ENCODE data around the gene SVOPL. TPM values are rescaled to one million over a fixed set of nuclear protein-coding genes. Genes with fewer than 3 reads are reported as not detected.

Gene SVOPL
- total and polyA plus RNA-seq, 2 donors (not counting 1 experiment from before 2014, with no cell fraction given) = not detected

GRCh38 chr7:138665669-138666140 is 35.5 kb downstream of the SVOPL start:
- no peak overlapping the region for H3K27ac Mint-ChIP-seq
- H3K9me3 ChIP-seq (ENCODE audit: control extremely low read depth in 1 of 3, control insufficient read depth in 2 of 3, insufficient read depth in 1 of 3, low read length in 2 of 3) = peaks cover 0 to 9% (median 0%) of the 10 kb centered on the region in 3 donors
- TF ChIP-seq, protein P1, sequence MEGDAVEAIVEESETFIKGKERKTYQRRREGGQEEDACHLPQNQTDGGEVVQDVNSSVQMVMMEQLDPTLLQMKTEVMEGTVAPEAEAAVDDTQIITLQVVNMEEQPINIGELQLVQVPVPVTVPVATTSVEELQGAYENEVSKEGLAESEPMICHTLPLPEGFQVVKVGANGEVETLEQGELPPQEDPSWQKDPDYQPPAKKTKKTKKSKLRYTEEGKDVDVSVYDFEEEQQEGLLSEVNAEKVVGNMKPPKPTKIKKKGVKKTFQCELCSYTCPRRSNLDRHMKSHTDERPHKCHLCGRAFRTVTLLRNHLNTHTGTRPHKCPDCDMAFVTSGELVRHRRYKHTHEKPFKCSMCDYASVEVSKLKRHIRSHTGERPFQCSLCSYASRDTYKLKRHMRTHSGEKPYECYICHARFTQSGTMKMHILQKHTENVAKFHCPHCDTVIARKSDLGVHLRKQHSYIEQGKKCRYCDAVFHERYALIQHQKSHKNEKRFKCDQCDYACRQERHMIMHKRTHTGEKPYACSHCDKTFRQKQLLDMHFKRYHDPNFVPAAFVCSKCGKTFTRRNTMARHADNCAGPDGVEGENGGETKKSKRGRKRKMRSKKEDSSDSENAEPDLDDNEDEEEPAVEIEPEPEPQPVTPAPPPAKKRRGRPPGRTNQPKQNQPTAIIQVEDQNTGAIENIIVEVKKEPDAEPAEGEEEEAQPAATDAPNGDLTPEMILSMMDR (IDR thresholded peaks at IDR 0.05) = no peak
- no peak for TF ChIP-seq EZH2 (IDR thresholded peaks at IDR 0.05; ENCODE audit: borderline replicate concordance, insufficient read depth, low read depth, low read length, poor library complexity, severe bottlenecking)
- H3K4me3 Mint-ChIP-seq = no peak overlapping the region
- intact Hi-C loops (cut with micrococcal nuclease) = no loop called here
- no peaks in the 10 kb centered on the region for H3K79me2 ChIP-seq (ENCODE audit: control insufficient read depth, insufficient read depth, low read length)
- ATAC-seq (ENCODE audit: low read depth) (no peak), DNase-seq (no peak)
- no peaks in the 10 kb centered on the region for H4K20me1 ChIP-seq (ENCODE audit: control insufficient read depth, insufficient read depth, low read length, poor library complexity, severe bottlenecking)
- H2AFZ ChIP-seq (ENCODE audit: insufficient read depth, low read depth, low read length, poor library complexity, severe bottlenecking) = no peak overlapping the region
- H3K36me3 ChIP-seq (replicated peaks in 1 of 2; ENCODE audit: control extremely low read depth in 1 of 2, control insufficient read depth in 1 of 2, extremely low read depth in 1 of 2, insufficient read depth in 2 of 2, low read length in 1 of 2) = no peaks in the 10 kb centered on the region
- H3K9ac ChIP-seq (ENCODE audit: low read length) = no peak overlapping the region
- H3K4me1 Mint-ChIP-seq = peaks cover 2% of the 10 kb centered on the region
- ChIA-PET CTCF (no interaction called here), POLR2A (no interaction called here)
- H3K27ac ChIP-seq (ENCODE audit: low read length in 2 of 2) = no peak overlapping the region
- H3K9me3 Mint-ChIP-seq (ENCODE audit: insufficient read depth) = no peaks in the 10 kb centered on the region
- no peak overlapping the region for H3K4me2 ChIP-seq (replicated peaks; ENCODE audit: low read depth, low read length, poor library complexity, severe bottlenecking)
- peaks cover 0 to 13% (median 8%) of the 10 kb centered on the region in 4 experiments for H3K27me3 ChIP-seq (replicated peaks in 1 of 4; ENCODE audit: control extremely low read depth in 1 of 4, control insufficient read depth in 3 of 4, insufficient read depth in 4 of 4, low read length in 3 of 4)
- WGBS (ENCODE audit: insufficient coverage) = 93% methylated on average over 2 of the region's 4 CpGs
- H3K4me3 ChIP-seq (ENCODE audit: control extremely low read depth in 1 of 5, extremely low read depth in 1 of 5, insufficient read depth in 1 of 5, low read depth in 2 of 5, low read length in 4 of 5) = no peak overlapping the region
- peaks cover 0 to 5% of the 10 kb centered on the region in 2 donors for H3K4me1 ChIP-seq (ENCODE audit: control insufficient read depth in 2 of 2, insufficient read depth in 2 of 2, low read length in 2 of 2)
- H3K27me3 Mint-ChIP-seq = peaks cover 19% of the 10 kb centered on the region

DNA sequence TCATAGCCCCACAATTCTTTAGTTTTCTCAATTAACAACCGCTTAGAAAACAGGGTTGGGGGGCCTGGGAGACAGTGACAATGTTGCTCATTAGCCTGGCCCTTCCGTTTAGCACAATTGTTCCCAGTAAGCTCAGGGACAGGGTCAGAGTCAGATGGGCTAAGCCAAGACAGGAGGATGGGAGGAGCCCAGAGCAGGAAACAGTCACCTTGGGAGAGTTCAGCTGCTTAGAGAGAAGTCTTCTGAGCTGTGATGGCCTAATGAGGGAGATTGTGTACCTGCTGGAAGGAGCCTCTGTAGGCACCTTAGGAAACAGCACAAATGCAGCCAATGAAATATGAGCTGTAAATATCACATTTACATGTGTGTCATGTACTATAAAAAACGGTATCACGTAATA is 35.9 kb downstream of the SVOPL start:
- Histone ChIP-seq H2AFZ (ENCODE audit: insufficient read depth, low read depth, low read length, poor library complexity, severe bottlenecking) (no peak overlapping the region), H3K9me3 (ENCODE audit: control extremely low read depth in 1 of 3, control insufficient read depth in 2 of 3, insufficient read depth in 1 of 3, low read length in 2 of 3) (peaks cover 0 to 9% (median 0%) of the 10 kb centered on the region in 3 donors), H3K9ac (ENCODE audit: low read length) (no peak overlapping the region), H3K27me3 (replicated peaks in 1 of 4; ENCODE audit: control extremely low read depth in 1 of 4, control insufficient read depth in 3 of 4, insufficient read depth in 4 of 4, low read length in 3 of 4) (peaks cover 0 to 13% (median 8%) of the 10 kb centered on the region in 4 experiments), H3K4me2 (replicated peaks; ENCODE audit: low read depth, low read length, poor library complexity, severe bottlenecking) (no peak overlapping the region), H3K4me3 (ENCODE audit: control extremely low read depth in 1 of 5, extremely low read depth in 1 of 5, insufficient read depth in 1 of 5, low read depth in 2 of 5, low read length in 4 of 5) (no peak overlapping the region), H3K27ac (ENCODE audit: low read length in 2 of 2) (no peak overlapping the region), H4K20me1 (ENCODE audit: control insufficient read depth, insufficient read depth, low read length, poor library complexity, severe bottlenecking) (no peaks in the 10 kb centered on the region), H3K79me2 (ENCODE audit: control insufficient read depth, insufficient read depth, low read length) (no peaks in the 10 kb centered on the region), H3K36me3 (replicated peaks in 1 of 2; ENCODE audit: control extremely low read depth in 1 of 2, control insufficient read depth in 1 of 2, extremely low read depth in 1 of 2, insufficient read depth in 2 of 2, low read length in 1 of 2) (no peaks in the 10 kb centered on the region), H3K4me1 (ENCODE audit: control insufficient read depth in 2 of 2, insufficient read depth in 2 of 2, low read length in 2 of 2) (peaks cover 0 to 5% of the 10 kb centered on the region in 2 donors)
- intact Hi-C loops (cut with micrococcal nuclease) = no loop called here
- no peak overlapping the region for H3K4me3 Mint-ChIP-seq
- H3K27ac Mint-ChIP-seq = no peak overlapping the region
- POLR2A ChIA-PET = no interaction called here
- 83% methylated on average over 2 of the region's 4 CpGs for whole genome bisulfite sequencing (ENCODE audit: insufficient coverage)
- DNase-seq (no peak), ATAC-seq (ENCODE audit: low read depth) (no peak)
- no peaks in the 10 kb centered on the region for H3K9me3 Mint-ChIP-seq (ENCODE audit: insufficient read depth)
- peaks cover 19% of the 10 kb centered on the region for H3K27me3 Mint-ChIP-seq
- CTCF ChIA-PET = no interaction called here
- TF ChIP-seq, protein P1 (IDR thresholded peaks at IDR 0.05) = no peak
- no peak for TF ChIP-seq EZH2 (IDR thresholded peaks at IDR 0.05; ENCODE audit: borderline replicate concordance, insufficient read depth, low read depth, low read length, poor library complexity, severe bottlenecking)
- H3K4me1 Mint-ChIP-seq = peaks cover 2% of the 10 kb centered on the region
